Gastroesophageal sphincter (tissue), 3 donors: ENCODE data around the gene LILRB3.
"Not testable (repeated sequence)": the region's sequence is repeated elsewhere in the genome, so short reads cannot be mapped to it uniquely, and the experiment has no call there.

ENCODE experiments used
- CTCF ChIP-seq, 4 experiments: fragments of 200-600 bp in 2 of 4; fragments of 450-650 bp in 2 of 4; sonication (generic) in 1 of 4; IDR thresholded peaks; one replicate each; pipeline ENCODE4 v1.5.1; 2017 to 2019; ENCODE audit warnings: antibody characterized with exemption in 4 of 4, mild to moderate bottlenecking in 2 of 4, moderate library complexity in 2 of 4
- EP300 ChIP-seq: sonication (generic); formaldehyde crosslinking; IDR thresholded peaks from one replicate; pipeline ENCODE4 v1.6.1; 2017; ENCODE audit warnings: antibody characterized with exemption, mild to moderate bottlenecking
- POLR2A ChIP-seq, 2 donors: fragments of 450-650 bp; IDR thresholded peaks; one replicate each; pipeline ENCODE4 v1.6.1; 2017; ENCODE audit warnings: antibody characterized with exemption in 2 of 2, mild to moderate bottlenecking in 2 of 2, moderate library complexity in 1 of 2
- POLR2AphosphoS5 ChIP-seq: sonication (generic); formaldehyde crosslinking; IDR thresholded peaks from one replicate; pipeline ENCODE4 v1.6.1; 2017; ENCODE audit warnings: antibody characterized with exemption

GRCh38 chr19:54171736-54172431 lies 50.9 kb downstream of the LILRB3 start:
- TF ChIP-seq EP300; CTCF (IDR thresholded peaks at IDR 0.05); POLR2A (IDR thresholded peaks at IDR 0.05); POLR2AphosphoS5: not testable (repeated sequence)
